Measurements from ENCODE around the gene ZNF180. TPM values are rescaled to one million over a fixed set of nuclear protein-coding genes. Genes with fewer than 3 reads are reported as not detected.
"Not testable (repeated sequence)": the region's sequence is repeated elsewhere in the genome, so short reads cannot be mapped to it uniquely, and the experiment has no call there.

The ZNF180 gene
- total and polyA plus RNA-seq, 2 donors (not counting 3 experiments of a cell fraction or from before 2014, with no cell fraction given): 2.1 to 8.6 TPM

GRCh38 chr19:44539236-44539826 lies 39.0 kb upstream of the ZNF180 start:
- dilution Hi-C loops (cut with MboI; ENCODE audit: extremely low pct_ligation_motif_present, low sequenced_read_pairs): no loop called here
- BruUV-seq (replicated peaks): no TSS peak
- POLR2A ChIA-PET: no interaction called here

GRCh38 chr19:44535361-44535760 lies 35.0 kb upstream of the ZNF180 start:
- H3K9ac ChIP-seq (replicated peaks; ENCODE audit: extremely low read depth, insufficient read depth, low read length); H3K9me3 ChIP-seq (replicated peaks; ENCODE audit: control insufficient read depth, insufficient read depth, low read length); H3K4me1 ChIP-seq (ENCODE audit: control insufficient read depth, extremely low read depth, insufficient read depth, low read length); DNase-seq (ENCODE audit: low read depth, low spot score); H3K9me1 ChIP-seq (replicated peaks; ENCODE audit: control insufficient read depth, extremely low read depth, insufficient read depth, low read length); H4K20me1 ChIP-seq (replicated peaks; ENCODE audit: control insufficient read depth, extremely low read depth, insufficient read depth, low read length); H3K4me2 ChIP-seq (ENCODE audit: insufficient read depth, low read length); intact Hi-C loops (cut with micrococcal nuclease); H3K4me3 ChIP-seq (replicated peaks in 1 of 3; ENCODE audit: insufficient read depth in 1 of 3, low read depth in 1 of 3, low read length in 3 of 3); H2AFZ ChIP-seq (ENCODE audit: low read depth, low read length); BruUV-seq (replicated peaks); H3K79me2 ChIP-seq (ENCODE audit: control insufficient read depth, insufficient read depth, low read length); H3K27me3 ChIP-seq (ENCODE audit: control insufficient read depth in 2 of 2, insufficient read depth in 2 of 2, low read length in 2 of 2); POLR2A ChIA-PET; dilution Hi-C loops (cut with MboI; ENCODE audit: extremely low pct_ligation_motif_present, low sequenced_read_pairs); H3K36me3 ChIP-seq (ENCODE audit: control insufficient read depth in 2 of 2, extremely low read depth in 1 of 2, insufficient read depth in 2 of 2, low read length in 2 of 2); CTCF ChIA-PET; H3K27ac ChIP-seq (ENCODE audit: insufficient read depth, low read depth, low read length); FAIRE-seq: not testable (repeated sequence)

More at GRCh38 chr19:44539236-44539826, 39.0 kb upstream of the ZNF180 start:
- H2AFZ ChIP-seq (ENCODE audit: low read depth, low read length): no peak overlapping the region
- FAIRE-seq (no peak), DNase-seq (ENCODE audit: low read depth, low spot score) (no peak)
- intact Hi-C loops (cut with micrococcal nuclease): no loop called here
- no peak overlapping the region for H3K9ac ChIP-seq (replicated peaks; ENCODE audit: extremely low read depth, insufficient read depth, low read length)
- TF ChIP-seq POLR2AphosphoS5 (IDR thresholded peaks at IDR 0.05; ENCODE audit: insufficient read depth, low read depth, low read length) (no peak), CTCF (IDR thresholded peaks at IDR 0.05; ENCODE audit: extremely low read depth in 1 of 2, insufficient read depth in 1 of 2, low read depth in 1 of 2, low read length in 2 of 2) (no peak), FOS (IDR thresholded peaks at IDR 0.05; ENCODE audit: borderline replicate concordance, insufficient read depth, low read length) (no peak), MAX (IDR thresholded peaks at IDR 0.05; ENCODE audit: insufficient read depth, insufficient read length) (no peak), MYC (IDR thresholded peaks at IDR 0.05; ENCODE audit: low read depth, low read length) (no peak), GATA2 (IDR thresholded peaks at IDR 0.05; ENCODE audit: insufficient read depth, insufficient read length, low read depth, low read length) (no peak), JUN (IDR thresholded peaks at IDR 0.05; ENCODE audit: borderline replicate concordance, insufficient read depth, insufficient read length, low read depth) (no peak), EZH2 (IDR thresholded peaks at IDR 0.05; ENCODE audit: borderline replicate concordance, low read depth, low read length, severe bottlenecking) (no peak), POLR2A (IDR thresholded peaks at IDR 0.05; ENCODE audit: low read depth, low read length) (no peak)
- H3K4me3 ChIP-seq (replicated peaks in 1 of 3; ENCODE audit: insufficient read depth in 1 of 3, low read depth in 1 of 3, low read length in 3 of 3): no peak overlapping the region
- no peaks in the 10 kb centered on the region for H3K9me1 ChIP-seq (replicated peaks; ENCODE audit: control insufficient read depth, extremely low read depth, insufficient read depth, low read length)
- H3K27me3 ChIP-seq (ENCODE audit: control insufficient read depth in 2 of 2, insufficient read depth in 2 of 2, low read length in 2 of 2): peaks cover 5 to 6% of the 10 kb centered on the region in 2 experiments
- H3K36me3 ChIP-seq (ENCODE audit: control insufficient read depth in 2 of 2, extremely low read depth in 1 of 2, insufficient read depth in 2 of 2, low read length in 2 of 2): no peaks in the 10 kb centered on the region
- no peaks in the 10 kb centered on the region for H3K4me1 ChIP-seq (ENCODE audit: control insufficient read depth, extremely low read depth, insufficient read depth, low read length)
- H3K9me3 ChIP-seq (replicated peaks; ENCODE audit: control insufficient read depth, insufficient read depth, low read length): no peaks in the 10 kb centered on the region
- CTCF ChIA-PET: interaction anchor here (1.4 to 2.0 kb wide), 5 partner anchors 8 to 32 kb away, joined by 3 to 7 read pairs (median 4); partner anchors contain the start of gene CEACAM20
- H3K4me2 ChIP-seq (ENCODE audit: insufficient read depth, low read length): no peak overlapping the region
- no peak overlapping the region for H3K27ac ChIP-seq (ENCODE audit: insufficient read depth, low read depth, low read length)
- H3K79me2 ChIP-seq (ENCODE audit: control insufficient read depth, insufficient read depth, low read length): no peaks in the 10 kb centered on the region
- no peaks in the 10 kb centered on the region for H4K20me1 ChIP-seq (replicated peaks; ENCODE audit: control insufficient read depth, extremely low read depth, insufficient read depth, low read length)

Data from endothelial cell of umbilical vein (primary cell).